ENCODE results near the gene CEP250. TPM values are rescaled to one million over a fixed set of nuclear protein-coding genes. Genes with fewer than 3 reads are reported as not detected.

Gene CEP250
- total and polyA plus RNA-seq, 5 experiments from 2014 or later = 4.5 to 65.4 (median 17.5) TPM

GRCh38 chr20:35476288-35476687 lies 20.9 kb downstream of the CEP250 start:
- Mint-ChIP-seq H3K27me3 (no peaks in the 10 kb centered on the region), H3K27ac (no peak overlapping the region), H3K36me3 (peaks cover 0 to 14% (median 5%) of the 10 kb centered on the region in 3 donors), H3K4me1 (peaks cover 3 to 21% (median 8%) of the 10 kb centered on the region in 4 donors), H3K4me3 (no peak overlapping the region), H3K9me3 (no peaks in the 10 kb centered on the region)
- POLR2A ChIA-PET = interaction anchor here (0.5 kb wide), 1 partner anchor 9 kb away, joined by 3 read pairs; no protein-coding TSS in a partner anchor
- ATAC-seq (no peak), DNase-seq (no peak)

GRCh38 chr20:35478804-35479472 lies 23.5 kb downstream of the CEP250 start:
- ATAC-seq (peak in 1 of 2 donors; percentile 20), DNase-seq (peak in 3 of 10 donors; percentile 7 to 67 (median 12))
- Mint-ChIP-seq H3K4me1 (peaks cover 0 to 26% (median 9%) of the 10 kb centered on the region in 4 donors), H3K27ac (peak overlapping the region in 8 of 10 donors; percentile 2 to 88 (median 56)), H3K27me3 (no peaks in the 10 kb centered on the region), H3K36me3 (peaks cover 5 to 23% (median 7%) of the 10 kb centered on the region in 3 donors), H3K4me3 (no peak overlapping the region), H3K9me3 (no peaks in the 10 kb centered on the region)
- POLR2A ChIA-PET = interaction anchor here (0.8 kb wide), 1 partner anchor 15 kb away, joined by 4 read pairs; no protein-coding TSS in a partner anchor

- ATAC-seq (no peak), DNase-seq (no peak)
- Mint-ChIP-seq H3K4me3 (no peak overlapping the region), H3K9me3 (no peaks in the 10 kb centered on the region), H3K27me3 (no peaks in the 10 kb centered on the region), H3K4me1 (peaks cover 3 to 33% (median 13%) of the 10 kb centered on the region in 4 donors), H3K36me3 (peaks cover 11 to 30% (median 15%) of the 10 kb centered on the region in 3 donors), H3K27ac (peak overlapping the region; percentile 0 to 89 (median 63))
- POLR2A ChIA-PET = no interaction called here
Observed at GRCh38 chr20:35479798-35480197, 24.4 kb downstream of the CEP250 start.

- Mint-ChIP-seq H3K4me1 (peaks cover 27 to 67% (median 61%) of the 10 kb centered on the region in 4 donors), H3K4me3 (peak overlapping the region in 3 of 10 donors; percentile 22 to 71 (median 63)), H3K27ac (peak overlapping the region in 4 of 10 donors; percentile 25 to 57 (median 32)), H3K9me3 (no peaks in the 10 kb centered on the region), H3K27me3 (no peaks in the 10 kb centered on the region), H3K36me3 (peaks cover 11 to 44% (median 12%) of the 10 kb centered on the region in 3 donors)
- no peak for DNase-seq
- no peak for ATAC-seq
- POLR2A ChIA-PET = interaction anchor here (0.6 kb wide), 1 partner anchor 533 kb away, joined by 3 read pairs; no protein-coding TSS in a partner anchor
Observed at GRCh38 chr20:35487479-35487878, 32.1 kb downstream of the CEP250 start.

- peaks cover 26 to 77% (median 69%) of the 10 kb centered on the region in 4 donors for H3K4me1 Mint-ChIP-seq
- H3K27ac Mint-ChIP-seq = peak overlapping the region in 9 of 10 donors; percentile 80 to 100 (median 97)
- H3K9me3 Mint-ChIP-seq = no peaks in the 10 kb centered on the region
- no peaks in the 10 kb centered on the region for H3K27me3 Mint-ChIP-seq
- peak in 1 of 10 donors; percentile 9 for DNase-seq
- ATAC-seq = no peak
- peaks cover 0 to 50% (median 9%) of the 10 kb centered on the region in 3 donors for H3K36me3 Mint-ChIP-seq
- peak overlapping the region; percentile 80 to 99 (median 98) for H3K4me3 Mint-ChIP-seq
- POLR2A ChIA-PET = interaction anchor here (2.1 to 2.8 kb wide), 3 partner anchors 34 to 464 kb away, joined by 8 to 18 read pairs (median 11); partner anchors contain the start of genes CEP250, SCAND1 and SPAG4
Observed at GRCh38 chr20:35489717-35490116, 34.3 kb downstream of the CEP250 start.

- H3K4me1 Mint-ChIP-seq = peaks cover 31 to 81% (median 75%) of the 10 kb centered on the region in 4 donors
- H3K9me3 Mint-ChIP-seq = no peaks in the 10 kb centered on the region
- peak overlapping the region; percentile 96 to 100 (median 99) for H3K4me3 Mint-ChIP-seq
- H3K27me3 Mint-ChIP-seq = no peaks in the 10 kb centered on the region
- DNase-seq = peak; percentile 24 to 84 (median 64)
- H3K36me3 Mint-ChIP-seq = peaks cover 0 to 58% (median 17%) of the 10 kb centered on the region in 3 donors
- H3K27ac Mint-ChIP-seq = peak overlapping the region; percentile 97 to 100 (median 99)
- ATAC-seq = peak; percentile 99 to 100
- POLR2A ChIA-PET = interaction anchor here (0.7 to 2.8 kb wide), 11 partner anchors 8 to 463 kb away, joined by 3 to 22 read pairs (median 6); partner anchors contain the start of genes CEP250, CPNE1, ERGIC3 and NFS1
Observed at GRCh38 chr20:35490736-35491181, 35.4 kb downstream of the CEP250 start.

- ATAC-seq = no peak
- DNase-seq = no peak
- POLR2A ChIA-PET = interaction anchor here (0.6 to 2.8 kb wide), 7 partner anchors 36 to 292 kb away, joined by 3 to 22 read pairs (median 5); partner anchors contain the start of genes CEP250, ERGIC3 and RBM39
- Mint-ChIP-seq H3K4me3 (peak overlapping the region; percentile 96 to 100 (median 99)), H3K27ac (peak overlapping the region; percentile 97 to 100 (median 99)), H3K4me1 (peaks cover 31 to 82% (median 72%) of the 10 kb centered on the region in 4 donors), H3K9me3 (no peaks in the 10 kb centered on the region), H3K27me3 (no peaks in the 10 kb centered on the region), H3K36me3 (peaks cover 0 to 63% (median 19%) of the 10 kb centered on the region in 3 donors)
Observed at GRCh38 chr20:35491823-35492222, 36.4 kb downstream of the CEP250 start.

- H3K27me3 Mint-ChIP-seq = no peaks in the 10 kb centered on the region
- ATAC-seq (no peak), DNase-seq (no peak)
- H3K4me3 Mint-ChIP-seq = peak overlapping the region; percentile 96 to 100 (median 99)
- H3K4me1 Mint-ChIP-seq = peaks cover 31 to 83% (median 69%) of the 10 kb centered on the region in 4 donors
- peak overlapping the region; percentile 73 to 99 (median 97) for H3K27ac Mint-ChIP-seq
- POLR2A ChIA-PET = interaction anchor here (0.6 to 1.0 kb wide), 3 partner anchors 127 to 292 kb away, joined by 3 to 5 read pairs (median 3); no protein-coding TSS in a partner anchor
- no peaks in the 10 kb centered on the region for H3K9me3 Mint-ChIP-seq
- peaks cover 0 to 66% (median 19%) of the 10 kb centered on the region in 3 donors for H3K36me3 Mint-ChIP-seq
Observed at GRCh38 chr20:35492352-35492751, 37.0 kb downstream of the CEP250 start.

GRCh38 chr20:35496481-35496880 lies 41.1 kb downstream of the CEP250 start:
- DNase-seq (no peak), ATAC-seq (no peak)
- Mint-ChIP-seq H3K9me3 (no peaks in the 10 kb centered on the region), H3K36me3 (peaks cover 0 to 90% (median 30%) of the 10 kb centered on the region in 3 donors), H3K27me3 (no peaks in the 10 kb centered on the region), H3K4me1 (peaks cover 11 to 47% (median 36%) of the 10 kb centered on the region in 4 donors), H3K27ac (peak overlapping the region in 1 of 10 donors; percentile 28), H3K4me3 (no peak overlapping the region)
- POLR2A ChIA-PET = no interaction called here

- ATAC-seq (no peak), DNase-seq (no peak)
- POLR2A ChIA-PET = interaction anchor here (1.1 kb wide), 1 partner anchor 28 kb away, joined by 3 read pairs; no protein-coding TSS in a partner anchor
- Mint-ChIP-seq H3K4me1 (peaks cover 9 to 40% (median 33%) of the 10 kb centered on the region in 4 donors), H3K9me3 (no peaks in the 10 kb centered on the region), H3K36me3 (peaks cover 2 to 95% (median 30%) of the 10 kb centered on the region in 3 donors), H3K27me3 (no peaks in the 10 kb centered on the region), H3K4me3 (no peak overlapping the region), H3K27ac (no peak overlapping the region)
Observed at GRCh38 chr20:35497320-35497719, 41.9 kb downstream of the CEP250 start.

GRCh38 chr20:35497780-35498189 lies 42.4 kb downstream of the CEP250 start:
- POLR2A ChIA-PET = interaction anchor here (1.1 kb wide), 1 partner anchor 28 kb away, joined by 3 read pairs; no protein-coding TSS in a partner anchor
- H3K4me1 Mint-ChIP-seq = peaks cover 11 to 40% (median 32%) of the 10 kb centered on the region in 4 donors
- no peak overlapping the region for H3K4me3 Mint-ChIP-seq
- no peaks in the 10 kb centered on the region for H3K9me3 Mint-ChIP-seq
- H3K27ac Mint-ChIP-seq = no peak overlapping the region
- no peaks in the 10 kb centered on the region for H3K27me3 Mint-ChIP-seq
- peaks cover 7 to 96% (median 32%) of the 10 kb centered on the region in 3 donors for H3K36me3 Mint-ChIP-seq
- ATAC-seq = no peak
- DNase-seq = no peak

GRCh38 chr20:35499271-35499670 lies 43.9 kb downstream of the CEP250 start:
- Mint-ChIP-seq H3K27me3 (no peaks in the 10 kb centered on the region), H3K27ac (peak overlapping the region in 6 of 10 donors; percentile 9 to 77 (median 22)), H3K9me3 (no peaks in the 10 kb centered on the region), H3K36me3 (peaks cover 12 to 96% (median 27%) of the 10 kb centered on the region in 3 donors), H3K4me3 (no peak overlapping the region), H3K4me1 (peaks cover 17 to 43% (median 29%) of the 10 kb centered on the region in 4 donors)
- DNase-seq (no peak), ATAC-seq (no peak)
- POLR2A ChIA-PET = interaction anchor here (1.6 kb wide), 1 partner anchor 8 kb away, joined by 6 read pairs; no protein-coding TSS in a partner anchor

Data from naive thymus-derived CD8-positive, alpha-beta T cell (primary cell).